Endodermal cell (in vitro differentiated cells): ENCODE results near the gene SCYGR8. TPM values are rescaled to one million over a fixed set of nuclear protein-coding genes. Genes with fewer than 3 reads are reported as not detected.
A peak's percentile ranks its signal among the peaks of the same experiment; 100 is the strongest.

Experiments
- DNase-seq: peaks from one replicate; pipeline ENCODE4 v3.0.0-alpha.2; 2017
- H3K27ac ChIP-seq: 2 replicates; pipeline ENCODE4 v1.5.1; 2013; ENCODE audit warnings: mild to moderate bottlenecking, low read depth, low read length, moderate library complexity
- H3K27me3 ChIP-seq: 2 replicates; pipeline ENCODE4 v1.6.1; 2013; ENCODE audit warnings: mild to moderate bottlenecking, low read length, moderate library complexity; ENCODE audit not compliant: insufficient read depth, control insufficient read depth, poor library complexity, severe bottlenecking
- H3K36me3 ChIP-seq: 2 replicates; pipeline ENCODE4 v1.7.0; 2013; ENCODE audit warnings: mild to moderate bottlenecking, low read length, moderate library complexity; ENCODE audit not compliant: control insufficient read depth, insufficient read depth
- H3K4me1 ChIP-seq: one replicate; pipeline ENCODE4 v1.7.0; 2013; ENCODE audit warnings: low read length; ENCODE audit not compliant: control insufficient read depth, insufficient read depth
- H3K4me3 ChIP-seq: 2 replicates; pipeline ENCODE4 v1.5.1; 2013; ENCODE audit warnings: mild to moderate bottlenecking, low read length, moderate library complexity
- H3K9ac ChIP-seq: 2 replicates; pipeline ENCODE4 v1.6.1; 2013; ENCODE audit warnings: mild to moderate bottlenecking, low read length, moderate library complexity; ENCODE audit not compliant: poor library complexity, severe bottlenecking; ENCODE audit errors: extremely low read depth
- H3K9me3 ChIP-seq: 2 replicates; pipeline ENCODE4 v1.6.1; 2013; ENCODE audit warnings: mild to moderate bottlenecking, low read length, moderate library complexity; ENCODE audit not compliant: control insufficient read depth
- H3K27ac Mint-ChIP-seq: 2 replicates; pipeline ENCODE4 v1.8.0; 2020; ENCODE audit warnings: mixed read lengths
- H3K27me3 Mint-ChIP-seq: 2 replicates; pipeline ENCODE4 v1.8.0; 2021; ENCODE audit warnings: mild to moderate bottlenecking, mixed read lengths; ENCODE audit not compliant: insufficient read depth
- H3K36me3 Mint-ChIP-seq: 2 replicates; pipeline ENCODE4 v1.8.0; 2020; ENCODE audit warnings: low read depth, mixed read lengths
- H3K4me1 Mint-ChIP-seq: 2 replicates; pipeline ENCODE4 v1.8.0; 2020; ENCODE audit warnings: mixed read lengths
- H3K4me3 Mint-ChIP-seq: 2 replicates; pipeline ENCODE4 v1.8.0; 2020; ENCODE audit warnings: mild to moderate bottlenecking, moderate library complexity, mixed read lengths
- H3K9me3 Mint-ChIP-seq: 2 replicates; pipeline ENCODE4 v1.8.0; 2020; ENCODE audit warnings: mild to moderate bottlenecking, mixed read lengths
- CTCF ChIP-seq: fragments of 200-600 bp; sonication (generic); conservative IDR thresholded peaks from 2 replicates; pipeline ENCODE4 v1.5.0; 2021; ENCODE audit warnings: antibody characterized with exemption, mild to moderate bottlenecking
- WGBS, 2 experiments: methylation state at CpG; one replicate each; pipeline versions ENCODE4 v1.1.5 to v1.1.7; 2013; ENCODE audit warnings: missing lambda C conversion rate in 2 of 2, mixed read lengths in 1 of 2; ENCODE audit not compliant: insufficient coverage in 1 of 2, insufficient read length in 1 of 2; 5-methylcytosine and 5-hydroxymethylcytosine counted together
- total RNA-seq, 2 donors: library from RNA; stranded (reverse); fragmentation: NEBNext Ultra II Directional in 1 of 2; extraction: Animal tissue kit (Norgen Biotek cat#: 25700) in 1 of 2; gene quantifications; 2 replicates in 1 of 2; 3 replicates in 1 of 2; pipeline ENCODE4 v1.2.1, GENCODE V29; 2021

The SCYGR8 gene
- total RNA-seq, 2 donors from 2014 or later, result not detected

- no peaks in the 10 kb centered on the region for H3K9me3 Mint-ChIP-seq
- no peaks in the 10 kb centered on the region for H3K36me3 Mint-ChIP-seq
- TF ChIP-seq CTCF, result peak; percentile 94
- no peaks in the 10 kb centered on the region for H3K4me1 ChIP-seq
- WGBS, 2 experiments, result 22 to 39% methylated on average over 7 to 11 of the region's 11 CpGs
- peak; percentile 96 for DNase-seq
- no peaks in the 10 kb centered on the region for H3K27me3 Mint-ChIP-seq
- H3K27me3 ChIP-seq, result no peaks in the 10 kb centered on the region
- peaks cover 3% of the 10 kb centered on the region for H3K4me1 Mint-ChIP-seq
- no peak overlapping the region for H3K4me3 ChIP-seq
- H3K36me3 ChIP-seq, result no peaks in the 10 kb centered on the region
- H3K27ac ChIP-seq, result no peak overlapping the region
- H3K9ac ChIP-seq, result no peak overlapping the region
- no peaks in the 10 kb centered on the region for H3K9me3 ChIP-seq
- no peak overlapping the region for H3K27ac Mint-ChIP-seq
- no peak overlapping the region for H3K4me3 Mint-ChIP-seq
These were observed 20.7 kb downstream of the SCYGR8 start for GRCh38 chr2:227766373-227766883.

DNA sequence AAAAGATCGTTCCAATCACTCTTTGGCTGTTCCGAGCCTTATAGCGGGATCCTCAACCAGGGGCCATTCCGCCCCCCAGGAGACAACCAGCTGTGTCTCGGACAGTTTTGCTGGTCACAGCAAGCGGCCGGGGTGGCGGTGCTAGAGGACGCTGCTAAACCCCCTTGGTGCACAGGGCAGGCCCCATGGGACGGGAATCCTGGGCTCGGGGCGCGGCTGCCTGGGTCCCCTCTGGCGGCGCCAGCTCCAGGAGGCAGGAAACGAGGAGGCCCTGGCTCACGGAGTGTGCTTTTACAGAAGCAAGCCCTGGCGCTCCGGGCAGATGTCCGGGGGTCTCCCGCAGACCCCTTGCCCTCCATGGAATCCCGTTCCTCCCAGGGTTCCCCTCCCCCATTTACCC, 22.1 kb downstream of the SCYGR8 start:
- H3K36me3 Mint-ChIP-seq, result no peaks in the 10 kb centered on the region
- peaks cover 10% of the 10 kb centered on the region for H3K4me1 Mint-ChIP-seq
- H3K27ac ChIP-seq, result no peak overlapping the region
- H3K36me3 ChIP-seq, result no peaks in the 10 kb centered on the region
- no peak overlapping the region for H3K4me3 ChIP-seq
- H3K9me3 ChIP-seq, result no peaks in the 10 kb centered on the region
- DNase-seq, result no peak
- H3K4me1 ChIP-seq, result no peaks in the 10 kb centered on the region
- H3K27ac Mint-ChIP-seq, result no peak overlapping the region
- no peaks in the 10 kb centered on the region for H3K27me3 Mint-ChIP-seq
- no peak overlapping the region for H3K4me3 Mint-ChIP-seq
- H3K27me3 ChIP-seq, result no peaks in the 10 kb centered on the region
- 93 to 94% methylated on average over 15 to 22 of the region's 22 CpGs for WGBS, 2 experiments
- H3K9ac ChIP-seq, result no peak overlapping the region
- no peaks in the 10 kb centered on the region for H3K9me3 Mint-ChIP-seq
- no peak for TF ChIP-seq CTCF

- 78% methylated on average over 1 to 5 of the region's 5 CpGs for WGBS, 2 experiments
- Histone ChIP-seq H3K4me3 (no peak overlapping the region), H3K9me3 (no peaks in the 10 kb centered on the region), H3K4me1 (no peaks in the 10 kb centered on the region), H3K9ac (no peak overlapping the region), H3K27me3 (no peaks in the 10 kb centered on the region), H3K27ac (no peak overlapping the region), H3K36me3 (no peaks in the 10 kb centered on the region)
- no peak for TF ChIP-seq CTCF
- H3K27me3 Mint-ChIP-seq, result no peaks in the 10 kb centered on the region
- peaks cover 19% of the 10 kb centered on the region for H3K4me1 Mint-ChIP-seq
- H3K27ac Mint-ChIP-seq, result peak overlapping the region; percentile 5
- H3K36me3 Mint-ChIP-seq, result no peaks in the 10 kb centered on the region
- H3K4me3 Mint-ChIP-seq, result no peak overlapping the region
- H3K9me3 Mint-ChIP-seq, result no peaks in the 10 kb centered on the region
- DNase-seq, result peak; percentile 59
These were observed 26.5 kb downstream of the SCYGR8 start for GRCh38 chr2:227772197-227772661.
